H9 (cell line): ENCODE results near the gene TMEM131. TPM values are rescaled to one million over a fixed set of nuclear protein-coding genes. Genes with fewer than 3 reads are reported as not detected.
A peak's percentile ranks its signal among the peaks of the same experiment; 100 is the strongest.

Experiments used
- DNase-seq: peaks from one replicate; pipeline ENCODE4 v3.0.0-alpha.2; 2017
- H2AFZ ChIP-seq: one replicate; pipeline ENCODE4 v1.6.1; 2013; ENCODE audit warnings: mild to moderate bottlenecking, low read length, control low read depth, moderate library complexity
- H2AK5ac ChIP-seq: 2 replicates; pipeline ENCODE4 v1.6.1; 2013; ENCODE audit warnings: low read length, control low read depth, mixed read lengths; ENCODE audit not compliant: insufficient read length
- H2BK120ac ChIP-seq: one replicate; pipeline ENCODE4 v1.6.1; 2013; ENCODE audit warnings: low read depth, mild to moderate bottlenecking, low read length, control low read depth, inconsistent platforms; ENCODE audit not compliant: poor library complexity, severe bottlenecking
- H2BK12ac ChIP-seq: 2 replicates; pipeline ENCODE4 v1.6.1; 2013; ENCODE audit warnings: low read length, control low read depth, mixed read lengths, low read depth; ENCODE audit not compliant: insufficient read length
- H2BK15ac ChIP-seq: 2 replicates; pipeline ENCODE4 v1.6.1; 2013; ENCODE audit warnings: low read depth, low read length, control low read depth
- H2BK20ac ChIP-seq: one replicate; pipeline ENCODE4 v1.6.1; 2013; ENCODE audit warnings: low read depth, mild to moderate bottlenecking, low read length, control low read depth, inconsistent platforms; ENCODE audit not compliant: poor library complexity, severe bottlenecking
- H2BK5ac ChIP-seq: 2 replicates; pipeline ENCODE4 v1.6.1; 2013; ENCODE audit warnings: low read length, control low read depth, mixed read lengths; ENCODE audit not compliant: insufficient read length
- H3K14ac ChIP-seq: 2 replicates; pipeline ENCODE4 v1.6.1; 2013; ENCODE audit warnings: low read length, control low read depth; ENCODE audit not compliant: insufficient read depth
- H3K18ac ChIP-seq: 2 replicates; pipeline ENCODE4 v1.6.1; 2013; ENCODE audit warnings: low read depth, mild to moderate bottlenecking, mixed read lengths, low read length, control low read depth; ENCODE audit not compliant: insufficient read length
- H3K23ac ChIP-seq: 2 replicates; pipeline ENCODE4 v1.6.1; 2013; ENCODE audit warnings: low read length, control low read depth, mixed read lengths, low read depth; ENCODE audit not compliant: insufficient read length
- H3K23me2 ChIP-seq: 2 replicates; pipeline ENCODE4 v1.6.1; 2013; ENCODE audit warnings: low read depth, mild to moderate bottlenecking, mixed read lengths, low read length, control low read depth; ENCODE audit not compliant: insufficient read length, poor library complexity, severe bottlenecking
- H3K27ac ChIP-seq: 2 replicates; pipeline ENCODE4 v1.5.1; 2013; ENCODE audit warnings: low read length, control low read depth, mixed read lengths, low read depth; ENCODE audit not compliant: insufficient read length
- H3K27me3 ChIP-seq: 2 replicates; pipeline ENCODE4 v1.6.1; 2013; ENCODE audit warnings: low read length, control low read depth, inconsistent platforms; ENCODE audit not compliant: insufficient read depth
- H3K4ac ChIP-seq: 2 replicates; pipeline ENCODE4 v1.6.1; 2013; ENCODE audit warnings: low read depth, mild to moderate bottlenecking, control low read depth, inconsistent platforms, low read length, moderate library complexity
- H3K4me1 ChIP-seq: 2 replicates; pipeline ENCODE4 v1.6.1; 2013; ENCODE audit warnings: low read length, control low read depth, inconsistent platforms; ENCODE audit not compliant: insufficient read depth
- H3K4me2 ChIP-seq: 2 replicates; pipeline ENCODE4 v1.6.1; 2013; ENCODE audit warnings: low read length, control low read depth, mixed read lengths; ENCODE audit not compliant: insufficient read length, insufficient read depth
- H3K56ac ChIP-seq: 2 replicates; pipeline ENCODE4 v1.6.1; 2013; ENCODE audit warnings: low read depth, mild to moderate bottlenecking, mixed read lengths, low read length, control low read depth; ENCODE audit not compliant: insufficient read length
- H3K79me1 ChIP-seq: 2 replicates; pipeline ENCODE4 v1.6.1; 2013; ENCODE audit warnings: low read depth, mild to moderate bottlenecking, moderate library complexity, low read length, control low read depth, inconsistent platforms; ENCODE audit not compliant: insufficient read depth, poor library complexity, severe bottlenecking
- H3K79me2 ChIP-seq: 2 replicates; pipeline ENCODE4 v1.6.1; 2013; ENCODE audit warnings: low read length, control low read depth, inconsistent platforms; ENCODE audit not compliant: insufficient read depth
- H3K9ac ChIP-seq: 2 replicates; pipeline ENCODE4 v1.6.1; 2013; ENCODE audit warnings: low read length, control low read depth, mixed read lengths; ENCODE audit not compliant: insufficient read length; ENCODE audit errors: extremely low read depth
- H3K9me3 ChIP-seq: one replicate; pipeline ENCODE4 v1.6.1; 2013; ENCODE audit warnings: low read depth, low read length, inconsistent platforms; ENCODE audit not compliant: control insufficient read depth
- H3T11ph ChIP-seq: one replicate; pipeline ENCODE4 v1.6.1; 2013; ENCODE audit warnings: mild to moderate bottlenecking, low read length, control low read depth, inconsistent platforms
- H4K20me1 ChIP-seq: one replicate; pipeline ENCODE4 v1.6.1; 2013; ENCODE audit not compliant: control insufficient read depth, insufficient read length, insufficient read depth
- H4K5ac ChIP-seq: 2 replicates; pipeline ENCODE4 v1.6.1; 2013; ENCODE audit warnings: low read depth, mild to moderate bottlenecking, mixed read lengths, low read length, control low read depth; ENCODE audit not compliant: insufficient read length
- H4K8ac ChIP-seq: replicated peaks from 2 replicates; pipeline ENCODE4 v1.6.1; 2013; ENCODE audit warnings: low read length, control low read depth, mixed read lengths, low read depth; ENCODE audit not compliant: insufficient read length
- H4K91ac ChIP-seq: 2 replicates; pipeline ENCODE4 v1.6.1; 2013; ENCODE audit warnings: low read depth, mild to moderate bottlenecking, moderate library complexity, mixed read lengths, low read length, control low read depth; ENCODE audit not compliant: insufficient read length
- H3K27ac Mint-ChIP-seq, 3 experiments: 2 replicates in 2 of 3; 3 replicates in 1 of 3; pipeline ENCODE4 v1.8.0; 2020 to 2021; ENCODE audit warnings: mixed read lengths in 3 of 3, mild to moderate bottlenecking in 1 of 3, moderate library complexity in 1 of 3
- H3K27me3 Mint-ChIP-seq: 2 replicates; pipeline ENCODE4 v1.8.0; 2021; ENCODE audit warnings: low read depth, mild to moderate bottlenecking, moderate library complexity, mixed read lengths
- H3K36me3 Mint-ChIP-seq, 3 experiments: 2 replicates in 2 of 3; 3 replicates in 1 of 3; pipeline ENCODE4 v1.8.0; 2020 to 2021; ENCODE audit warnings: low read depth in 3 of 3, mixed read lengths in 3 of 3; ENCODE audit not compliant: insufficient read depth in 1 of 3
- H3K4me1 Mint-ChIP-seq, 2 experiments: 2 replicates each; pipeline ENCODE4 v1.8.0; 2020; ENCODE audit warnings: mixed read lengths in 2 of 2
- H3K4me3 Mint-ChIP-seq, 2 experiments: 2 replicates in 1 of 2; 3 replicates in 1 of 2; pipeline ENCODE4 v1.8.0; 2020 to 2021; ENCODE audit warnings: mild to moderate bottlenecking in 2 of 2, mixed read lengths in 2 of 2, moderate library complexity in 1 of 2
- H3K9me3 Mint-ChIP-seq, 2 experiments: 2 replicates in 1 of 2; 3 replicates in 1 of 2; pipeline ENCODE4 v1.8.0; 2020; ENCODE audit warnings: mild to moderate bottlenecking in 2 of 2, mixed read lengths in 2 of 2, moderate library complexity in 1 of 2
- CTCF ChIP-seq: fragments of 200-600 bp; sonication (generic); conservative IDR thresholded peaks from 3 replicates; pipeline ENCODE4 v1.8.0; 2021; ENCODE audit warnings: antibody characterized with exemption, mild to moderate bottlenecking
- total RNA-seq: library from RNA; stranded (reverse); gene quantifications from 2 replicates; pipeline ENCODE4 v1.2.1, GENCODE V29; 2021

TMEM131 gene
- total RNA-seq, 1 experiment from 2014 or later: 20.9 TPM

DNA sequence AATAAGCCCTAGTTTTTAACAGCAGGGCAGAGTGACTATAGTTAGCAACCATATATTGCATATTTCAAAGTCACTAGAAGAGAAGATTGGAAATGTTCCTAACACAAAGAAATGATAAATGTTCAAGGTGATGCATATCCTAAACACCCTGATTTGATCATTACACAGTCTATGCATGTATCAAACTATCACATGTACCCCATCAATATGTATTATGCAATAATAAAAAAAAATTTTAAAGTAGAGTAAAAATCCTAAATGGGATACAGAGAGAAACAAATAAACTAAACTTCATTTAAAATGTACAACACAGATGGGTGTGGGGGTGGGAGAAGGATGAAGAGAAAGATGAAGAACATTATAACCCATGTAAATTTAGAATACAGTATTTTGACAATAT, 93.9 kb downstream of the TMEM131 start:
- no peak overlapping the region for H2BK15ac ChIP-seq

More for the DNA sequence above, 93.9 kb downstream of the TMEM131 start:
- Histone ChIP-seq H3K56ac (no peak overlapping the region), H4K8ac (no peak overlapping the region), H2BK5ac (no peak overlapping the region), H3K27ac (no peak overlapping the region), H3K4me1 (no peaks in the 10 kb centered on the region), H2BK120ac (no peak overlapping the region), H3K27me3 (no peaks in the 10 kb centered on the region; the same call in 1 of the 2 replicates), H2BK20ac (no peak overlapping the region), H4K20me1 (no peaks in the 10 kb centered on the region), H3K9me3 (no peaks in the 10 kb centered on the region), H4K91ac (no peak overlapping the region), H3T11ph (no peak overlapping the region), H3K9ac (no peak overlapping the region), H3K23ac (no peak overlapping the region), H3K4ac (no peak overlapping the region), H3K18ac (no peak overlapping the region), H3K79me1 (no peaks in the 10 kb centered on the region), H3K79me2 (no peaks in the 10 kb centered on the region), H2AFZ (no peak overlapping the region), H2AK5ac (no peak overlapping the region), H3K14ac (no peak overlapping the region), H3K4me2 (no peak overlapping the region), H4K5ac (no peak overlapping the region), H3K23me2 (no peaks in the 10 kb centered on the region), H2BK12ac (no peak overlapping the region)
- TF ChIP-seq CTCF: no peak
- Mint-ChIP-seq H3K4me3 (no peak overlapping the region), H3K27ac (peak overlapping the region in 1 of 3 experiments; percentile 9; a peak in 1 of 7 replicates), H3K27me3 (no peaks in the 10 kb centered on the region), H3K36me3 (peaks cover 0 to 2% (median 0%) of the 10 kb centered on the region in 3 experiments; a peak in 3 of 7 replicates), H3K9me3 (no peaks in the 10 kb centered on the region; a peak in 1 of 5 replicates), H3K4me1 (peaks cover 2 to 3% of the 10 kb centered on the region in 2 experiments; a peak in 1 of 4 replicates)
- no peak for DNase-seq
